Mucosa of descending colon (tissue), 3 donors: ENCODE measurements around the gene GAPVD1. TPM values are rescaled to one million over a fixed set of nuclear protein-coding genes. Genes with fewer than 3 reads are reported as not detected.
"Not testable (repeated sequence)": the region's sequence is repeated elsewhere in the genome, so short reads cannot be mapped to it uniquely, and the experiment has no call there.

ENCODE experiments used
- ATAC-seq: fragments of 200-7000 bp; cut with Tn5 transposase; one replicate; pipeline ENCODE4 v1.9.1; 2020; ENCODE audit warnings: mild to moderate bottlenecking, moderate library complexity
- DNase-seq, 3 donors: peaks; one replicate each; pipeline ENCODE4 v3.0.0-alpha.2; 2020
- H3K36me3 ChIP-seq: fragments of 200-600 bp; one replicate; pipeline ENCODE4 v1.8.0; 2021; ENCODE audit warnings: low read depth, mild to moderate bottlenecking
- H3K4me1 ChIP-seq: fragments of 200-600 bp; one replicate; pipeline ENCODE4 v1.8.0; 2021; ENCODE audit warnings: low read depth, mild to moderate bottlenecking
- H3K4me3 ChIP-seq: fragments of 200-600 bp; one replicate; pipeline ENCODE4 v1.8.0; 2021; ENCODE audit warnings: mild to moderate bottlenecking
- H3K9me3 ChIP-seq: fragments of 200-600 bp; one replicate; pipeline ENCODE4 v1.8.0; 2021; ENCODE audit warnings: mild to moderate bottlenecking
- CTCF ChIP-seq: fragments of 200-600 bp; IDR thresholded peaks from one replicate; pipeline ENCODE4 v1.8.0; 2022; ENCODE audit warnings: antibody characterized with exemption, mild to moderate bottlenecking
- intact Hi-C, 2 donors: fragments of 100-400 bp; cut with DNase I in 1 of 2; cut with micrococcal nuclease in 1 of 2; formaldehyde crosslinking; loops; one replicate each; pipeline versions ENCODE4 v1.11.0 to v1.11.1; 2022; cut with DNase I, micrococcal nuclease
- total RNA-seq, 3 donors: library from RNA; stranded (reverse); fragmentation: NEBNext Ultra II Directional in 2 of 3; extraction: Animal tissue kit (Norgen Biotek cat#: 25700) in 2 of 3; gene quantifications; one replicate each; pipeline versions ENCODE4 v1.2.1 to v1.2.4, GENCODE V29; 2021 to 2023
- donor health status: DM: no; HTN: no; CAD: no; lungs with moderate emphysema.
- donor health status: DM: no; HTN: no; CAD: no.
- donor health status: DM: no; HTN: yes; CAD: no.

The GAPVD1 gene
- total RNA-seq, 3 donors from 2014 or later: 40.8 to 55.1 (median 41.4) TPM

DNA sequence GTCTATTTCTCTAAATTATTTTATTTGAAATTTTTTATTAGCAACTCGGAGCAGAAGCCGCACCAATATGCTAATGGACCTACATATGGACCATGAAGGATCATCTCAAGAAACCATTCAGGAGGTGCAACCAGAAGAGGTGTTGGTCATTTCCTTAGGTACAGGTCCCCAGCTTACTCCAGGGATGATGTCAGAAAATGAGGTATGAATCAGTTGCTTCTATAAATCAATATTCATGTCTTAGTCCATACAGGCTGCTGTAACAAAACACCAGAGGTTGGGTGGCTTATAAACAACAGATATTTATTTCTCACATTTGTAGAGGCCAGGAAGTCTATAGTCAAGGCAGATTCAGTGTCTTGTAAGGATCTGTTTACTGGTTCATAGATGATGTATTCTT is 50.8 kb downstream of the GAPVD1 start:
- ATAC-seq (no peak), DNase-seq (no peak)
- H3K36me3 ChIP-seq: no peaks in the 10 kb centered on the region
- no peak for TF ChIP-seq CTCF
- intact Hi-C loops: no loop called here
- no peaks in the 10 kb centered on the region for H3K4me1 ChIP-seq
- H3K4me3 ChIP-seq: no peak overlapping the region
- H3K9me3 ChIP-seq: peaks cover 3% of the 10 kb centered on the region

DNA sequence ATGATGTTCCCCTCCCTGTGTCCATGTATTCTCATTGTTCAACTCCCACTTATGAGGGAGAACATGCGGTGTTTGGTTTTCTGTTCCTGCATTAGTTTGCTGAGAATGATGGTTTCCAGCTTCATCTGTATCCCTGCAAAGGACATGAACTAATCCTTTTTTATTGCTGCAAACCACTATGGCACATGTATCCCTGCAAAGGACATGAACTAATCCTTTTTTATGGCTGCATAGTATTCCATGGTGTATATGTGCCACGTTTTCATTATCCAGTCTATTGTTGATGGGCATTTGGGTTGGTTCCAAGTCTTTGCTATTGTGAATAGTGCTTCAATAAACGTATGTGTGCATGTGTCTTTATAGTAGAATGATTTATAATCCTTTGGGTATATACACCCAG is 54.7 kb downstream of the GAPVD1 start:
- H3K36me3 ChIP-seq, H3K9me3 ChIP-seq, H3K4me3 ChIP-seq, DNase-seq, ATAC-seq, H3K4me1 ChIP-seq, intact Hi-C loops: not testable (repeated sequence)

DNA sequence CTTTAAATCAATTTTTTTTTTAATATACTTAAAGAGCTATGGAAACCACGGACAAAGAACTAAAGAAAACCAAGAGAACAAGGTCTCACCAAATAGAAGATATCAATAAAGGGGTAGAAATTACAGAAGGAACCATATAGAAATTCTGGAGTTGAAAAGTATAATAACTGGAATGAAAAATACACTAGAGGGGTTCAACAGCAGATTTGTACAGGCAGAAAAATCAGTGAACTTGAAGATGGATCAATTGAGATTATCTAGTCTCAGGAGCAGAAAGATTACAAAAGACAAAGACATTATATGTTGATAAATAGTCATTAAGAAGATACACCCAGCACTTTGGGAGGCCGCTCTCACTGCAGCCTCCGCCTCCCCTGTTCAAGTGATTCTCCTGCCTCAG is 56.1 kb downstream of the GAPVD1 start:
- TF ChIP-seq CTCF: no peak
- no peak for ATAC-seq
- no peaks in the 10 kb centered on the region for H3K4me1 ChIP-seq
- H3K9me3 ChIP-seq: peaks cover 3% of the 10 kb centered on the region
- no peak overlapping the region for H3K4me3 ChIP-seq
- intact Hi-C loops: no loop called here
- DNase-seq: no peak
- H3K36me3 ChIP-seq: no peaks in the 10 kb centered on the region

DNA sequence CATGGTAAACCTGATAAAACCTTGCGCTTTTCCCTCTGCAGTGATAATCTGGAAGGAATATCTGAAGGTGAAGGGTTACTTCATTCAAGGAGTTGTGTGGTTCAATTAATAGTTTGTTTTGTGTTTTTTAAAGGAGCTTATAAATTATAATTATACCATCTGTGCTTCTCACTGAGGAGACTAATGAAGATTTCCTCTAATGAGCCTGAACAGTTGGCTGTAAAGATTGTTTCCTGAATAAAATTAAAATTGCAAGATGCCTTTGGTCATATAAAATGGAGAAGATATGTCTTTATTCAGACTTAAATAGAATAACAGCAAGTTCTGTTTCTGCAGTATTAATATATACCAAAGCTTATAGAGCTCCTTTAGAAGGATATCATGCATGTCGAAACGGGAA is 59.9 kb downstream of the GAPVD1 start:
- no peak for TF ChIP-seq CTCF
- Histone ChIP-seq H3K4me1 (no peaks in the 10 kb centered on the region), H3K4me3 (no peak overlapping the region), H3K36me3 (no peaks in the 10 kb centered on the region), H3K9me3 (peaks cover 3% of the 10 kb centered on the region)
- intact Hi-C loops: no loop called here
- ATAC-seq (no peak), DNase-seq (no peak)

GRCh38 chr9:125323615-125324014 is 62.0 kb downstream of the GAPVD1 start:
- Histone ChIP-seq H3K4me3 (no peak overlapping the region), H3K36me3 (no peaks in the 10 kb centered on the region), H3K9me3 (no peaks in the 10 kb centered on the region), H3K4me1 (no peaks in the 10 kb centered on the region)
- no peak for TF ChIP-seq CTCF
- intact Hi-C loops: no loop called here
- DNase-seq: no peak
- ATAC-seq: no peak

- no peaks in the 10 kb centered on the region for H3K36me3 ChIP-seq
- DNase-seq: no peak
- no peak for ATAC-seq
- no peaks in the 10 kb centered on the region for H3K4me1 ChIP-seq
- H3K4me3 ChIP-seq: no peak overlapping the region
- no peaks in the 10 kb centered on the region for H3K9me3 ChIP-seq
- no peak for TF ChIP-seq CTCF
- intact Hi-C loops: no loop called here
Observed at GRCh38 chr9:125325826-125326225, 64.2 kb downstream of the GAPVD1 start.
